HepG2 (cell line): ENCODE data around the gene GP1BA. TPM values are rescaled to one million over a fixed set of nuclear protein-coding genes. Genes with fewer than 3 reads are reported as not detected.

Experiments used
- ARNT2 ChIP-seq: sonication (generic); formaldehyde crosslinking; IDR thresholded peaks from 2 replicates; pipeline ENCODE4 v1.8.0; 2022; ENCODE audit warnings: mild to moderate bottlenecking, low read depth, missing genetic modification reagents, moderate library complexity
- BORCS8-MEF2B ChIP-seq: sonication (generic); formaldehyde crosslinking; IDR thresholded peaks from 2 replicates; pipeline ENCODE4 v1.8.0; 2022; ENCODE audit warnings: mild to moderate bottlenecking, missing genetic modification reagents
- DR1 ChIP-seq: sonication (generic); formaldehyde crosslinking; IDR thresholded peaks from 2 replicates; pipeline ENCODE4 v1.8.0; 2021; ENCODE audit warnings: mild to moderate bottlenecking, missing genetic modification reagents, inconsistent platforms
- GMEB2 ChIP-seq: IDR thresholded peaks from 2 replicates; pipeline ENCODE4 v1.6.1; 2016; ENCODE audit warnings: missing biosample characterization, missing genetic modification reagents, low read depth
- HOXD1 ChIP-seq: sonication (generic); formaldehyde crosslinking; IDR thresholded peaks from 2 replicates; pipeline ENCODE4 v1.5.0; 2020; ENCODE audit warnings: missing genetic modification reagents
- KLF6 ChIP-seq: IDR thresholded peaks from 2 replicates; pipeline ENCODE4 v1.8.0; 2016; ENCODE audit warnings: missing biosample characterization, missing genetic modification reagents
- MEF2D ChIP-seq: sonication (generic); formaldehyde crosslinking; IDR thresholded peaks from 2 replicates; pipeline ENCODE4 v1.5.1; 2020; ENCODE audit warnings: mild to moderate bottlenecking, missing genetic modification reagents
- MIER2 ChIP-seq: IDR thresholded peaks from 2 replicates; pipeline ENCODE4 v1.6.1; 2016; ENCODE audit warnings: missing biosample characterization, missing genetic modification reagents
- MXD1 ChIP-seq: sonication (generic); formaldehyde crosslinking; IDR thresholded peaks from 2 replicates; pipeline ENCODE4 v1.4.0; 2020; ENCODE audit warnings: mild to moderate bottlenecking, missing genetic modification reagents
- NAIF1 ChIP-seq: sonication (generic); formaldehyde crosslinking; IDR thresholded peaks from 2 replicates; pipeline ENCODE4 v1.5.0; 2020; ENCODE audit warnings: mild to moderate bottlenecking, missing genetic modification reagents, borderline replicate concordance
- NR2C2 ChIP-seq: sonication (generic); formaldehyde crosslinking; IDR thresholded peaks from 2 replicates; pipeline ENCODE4 v1.4.0; 2020; ENCODE audit warnings: missing genetic modification reagents, mild to moderate bottlenecking, moderate library complexity, borderline replicate concordance
- POLR2A ChIP-seq, 2 experiments: IDR thresholded peaks; 2 replicates each; pipeline ENCODE4 v1.6.1; 2011; ENCODE audit warnings: low read depth in 2 of 2, low read length in 2 of 2, mild to moderate bottlenecking in 1 of 2, moderate library complexity in 1 of 2; ENCODE audit not compliant: insufficient read depth in 1 of 2
- RXRB ChIP-seq: IDR thresholded peaks from 2 replicates; pipeline ENCODE4 v1.6.1; 2016; ENCODE audit warnings: borderline replicate concordance, missing genetic modification reagents, missing compliant biosample characterization
- SIN3B ChIP-seq: fragments of 150-350 bp; IDR thresholded peaks from 2 replicates; pipeline ENCODE4 v1.6.1; 2014; ENCODE audit warnings: low read length
- ZBTB7A ChIP-seq: sonication (generic); formaldehyde crosslinking; IDR thresholded peaks from 2 replicates; pipeline ENCODE4 v1.8.0; 2022; ENCODE audit warnings: mild to moderate bottlenecking, missing genetic modification reagents
- ZNF225 ChIP-seq: sonication (generic); formaldehyde crosslinking; IDR thresholded peaks from 2 replicates; pipeline ENCODE4 v1.4.0; 2020; ENCODE audit warnings: mild to moderate bottlenecking, missing genetic modification reagents
- ZNF263 ChIP-seq: sonication (generic); formaldehyde crosslinking; IDR thresholded peaks from 2 replicates; pipeline ENCODE4 v1.4.0; 2020; ENCODE audit warnings: missing genetic modification reagents
- ZNF292 ChIP-seq: sonication (generic); formaldehyde crosslinking; IDR thresholded peaks from 2 replicates; pipeline ENCODE4 v1.8.1; 2022; ENCODE audit warnings: mild to moderate bottlenecking, low read depth, missing genetic modification reagents, borderline replicate concordance
- ZNF605 ChIP-seq: sonication (generic); formaldehyde crosslinking; IDR thresholded peaks from 2 replicates; pipeline ENCODE4 v1.8.0; 2022; ENCODE audit warnings: mild to moderate bottlenecking, missing genetic modification reagents
- polyA plus RNA-seq, 8 experiments: library from polyadenylated mRNA; depleted of rRNA in 3 of 8; stranded (reverse) in 7 of 8; unstranded in 1 of 8; fragments of >200 nt; fragmentation: Illumina TruSeq in 4 of 8; extraction: Trizol in 4 of 8; gene quantifications; 2 replicates each; pipeline versions ENCODE4 v1.2.1 to v1.2.3, GENCODE V29; 2011 to 2016; ENCODE audit warnings: low read depth in 4 of 8, missing spikeins in 1 of 8, mixed read lengths in 1 of 8; ENCODE audit not compliant: insufficient read depth in 1 of 8
- total RNA-seq, 5 experiments: library from RNA; depleted of rRNA; stranded (reverse); fragments of >200 nt; fragmentation: Illumina TruSeq; extraction: Trizol; gene quantifications; 2 replicates each; pipeline ENCODE4 v1.2.3, GENCODE V29; 2016; ENCODE audit warnings: low read depth in 1 of 5
- TF ChIP-seq, protein P1 (sequence below): sonication (generic); formaldehyde crosslinking; IDR thresholded peaks from 2 replicates; pipeline ENCODE4 v1.5.1; 2020; ENCODE audit warnings: mild to moderate bottlenecking, missing genetic modification reagents, moderate library complexity
- TF ChIP-seq, protein P2 (sequence below): sonication (generic); formaldehyde crosslinking; IDR thresholded peaks from 2 replicates; pipeline ENCODE4 v1.9.0; 2021; ENCODE audit warnings: missing genetic modification reagents, borderline replicate concordance

GP1BA gene
- total and polyA plus RNA-seq, 2 of the 13 experiments (the other 11 are each of a cell fraction or from before 2014, with no cell fraction given): not detected

GRCh38 chr17:4966844-4967538 is 34.9 kb downstream of the GP1BA start (continued):
- TF ChIP-seq GMEB2 (CRISPR knock-in tag) (no peak), ZNF292 (CRISPR knock-in tag) (peak; percentile 45; the same call in 1 of the 2 replicates), NAIF1 (peak; percentile 75; the same call in 1 of the 2 replicates), ZBTB7A (0 out of 2 replicates have a peak, but pooled peaks have one; percentile 40), MXD1 (CRISPR knock-in tag) (peak; percentile 55; the same call in 1 of the 2 replicates), MEF2D (CRISPR knock-in tag) (peak; percentile 67), ZNF225 (CRISPR knock-in tag) (peak; percentile 47; the same call in 1 of the 2 replicates), NR2C2 (CRISPR knock-in tag) (peak; percentile 46; the same call in 1 of the 2 replicates), POLR2A (IDR thresholded peaks at IDR 0.05; ENCODE audit: insufficient read depth in 1 of 2, low read depth in 2 of 2, low read length in 2 of 2) (no peak; a peak in 1 of 4 replicates), ZNF263 (no peak), ARNT2 (CRISPR knock-in tag) (peak; percentile 61; the same call in 1 of the 2 replicates), KLF6 (CRISPR knock-in tag) (peak; percentile 31; the same call in 1 of the 2 replicates), DR1 (peak; percentile 46; the same call in 1 of the 2 replicates), MIER2 (CRISPR knock-in tag) (0 out of 2 replicates have a peak, but pooled peaks have one; percentile 31), SIN3B (no peak), RXRB (CRISPR knock-in tag) (peak; percentile 31; the same call in 1 of the 2 replicates), BORCS8-MEF2B (peak; percentile 73), ZNF605 (CRISPR knock-in tag) (peak; percentile 86; the same call in 1 of the 2 replicates), HOXD1 (no peak)
- TF ChIP-seq, protein P1, sequence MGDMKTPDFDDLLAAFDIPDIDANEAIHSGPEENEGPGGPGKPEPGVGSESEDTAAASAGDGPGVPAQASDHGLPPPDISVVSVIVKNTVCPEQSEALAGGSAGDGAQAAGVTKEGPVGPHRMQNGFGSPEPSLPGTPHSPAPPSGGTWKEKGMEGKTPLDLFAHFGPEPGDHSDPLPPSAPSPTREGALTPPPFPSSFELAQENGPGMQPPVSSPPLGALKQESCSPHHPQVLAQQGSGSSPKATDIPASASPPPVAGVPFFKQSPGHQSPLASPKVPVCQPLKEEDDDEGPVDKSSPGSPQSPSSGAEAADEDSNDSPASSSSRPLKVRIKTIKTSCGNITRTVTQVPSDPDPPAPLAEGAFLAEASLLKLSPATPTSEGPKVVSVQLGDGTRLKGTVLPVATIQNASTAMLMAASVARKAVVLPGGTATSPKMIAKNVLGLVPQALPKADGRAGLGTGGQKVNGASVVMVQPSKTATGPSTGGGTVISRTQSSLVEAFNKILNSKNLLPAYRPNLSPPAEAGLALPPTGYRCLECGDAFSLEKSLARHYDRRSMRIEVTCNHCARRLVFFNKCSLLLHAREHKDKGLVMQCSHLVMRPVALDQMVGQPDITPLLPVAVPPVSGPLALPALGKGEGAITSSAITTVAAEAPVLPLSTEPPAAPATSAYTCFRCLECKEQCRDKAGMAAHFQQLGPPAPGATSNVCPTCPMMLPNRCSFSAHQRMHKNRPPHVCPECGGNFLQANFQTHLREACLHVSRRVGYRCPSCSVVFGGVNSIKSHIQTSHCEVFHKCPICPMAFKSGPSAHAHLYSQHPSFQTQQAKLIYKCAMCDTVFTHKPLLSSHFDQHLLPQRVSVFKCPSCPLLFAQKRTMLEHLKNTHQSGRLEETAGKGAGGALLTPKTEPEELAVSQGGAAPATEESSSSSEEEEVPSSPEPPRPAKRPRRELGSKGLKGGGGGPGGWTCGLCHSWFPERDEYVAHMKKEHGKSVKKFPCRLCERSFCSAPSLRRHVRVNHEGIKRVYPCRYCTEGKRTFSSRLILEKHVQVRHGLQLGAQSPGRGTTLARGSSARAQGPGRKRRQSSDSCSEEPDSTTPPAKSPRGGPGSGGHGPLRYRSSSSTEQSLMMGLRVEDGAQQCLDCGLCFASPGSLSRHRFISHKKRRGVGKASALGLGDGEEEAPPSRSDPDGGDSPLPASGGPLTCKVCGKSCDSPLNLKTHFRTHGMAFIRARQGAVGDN (CRISPR knock-in tag): peak; percentile 87
- TF ChIP-seq, protein P2, sequence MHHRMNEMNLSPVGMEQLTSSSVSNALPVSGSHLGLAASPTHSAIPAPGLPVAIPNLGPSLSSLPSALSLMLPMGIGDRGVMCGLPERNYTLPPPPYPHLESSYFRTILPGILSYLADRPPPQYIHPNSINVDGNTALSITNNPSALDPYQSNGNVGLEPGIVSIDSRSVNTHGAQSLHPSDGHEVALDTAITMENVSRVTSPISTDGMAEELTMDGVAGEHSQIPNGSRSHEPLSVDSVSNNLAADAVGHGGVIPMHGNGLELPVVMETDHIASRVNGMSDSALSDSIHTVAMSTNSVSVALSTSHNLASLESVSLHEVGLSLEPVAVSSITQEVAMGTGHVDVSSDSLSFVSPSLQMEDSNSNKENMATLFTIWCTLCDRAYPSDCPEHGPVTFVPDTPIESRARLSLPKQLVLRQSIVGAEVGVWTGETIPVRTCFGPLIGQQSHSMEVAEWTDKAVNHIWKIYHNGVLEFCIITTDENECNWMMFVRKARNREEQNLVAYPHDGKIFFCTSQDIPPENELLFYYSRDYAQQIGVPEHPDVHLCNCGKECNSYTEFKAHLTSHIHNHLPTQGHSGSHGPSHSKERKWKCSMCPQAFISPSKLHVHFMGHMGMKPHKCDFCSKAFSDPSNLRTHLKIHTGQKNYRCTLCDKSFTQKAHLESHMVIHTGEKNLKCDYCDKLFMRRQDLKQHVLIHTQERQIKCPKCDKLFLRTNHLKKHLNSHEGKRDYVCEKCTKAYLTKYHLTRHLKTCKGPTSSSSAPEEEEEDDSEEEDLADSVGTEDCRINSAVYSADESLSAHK (CRISPR knock-in tag): no peak
